ENCODE data around the gene CLDN14. TPM values are rescaled to one million over a fixed set of nuclear protein-coding genes. Genes with fewer than 3 reads are reported as not detected.

CLDN14 gene
- total RNA-seq, 1 experiment from 2014 or later = not detected

DNA sequence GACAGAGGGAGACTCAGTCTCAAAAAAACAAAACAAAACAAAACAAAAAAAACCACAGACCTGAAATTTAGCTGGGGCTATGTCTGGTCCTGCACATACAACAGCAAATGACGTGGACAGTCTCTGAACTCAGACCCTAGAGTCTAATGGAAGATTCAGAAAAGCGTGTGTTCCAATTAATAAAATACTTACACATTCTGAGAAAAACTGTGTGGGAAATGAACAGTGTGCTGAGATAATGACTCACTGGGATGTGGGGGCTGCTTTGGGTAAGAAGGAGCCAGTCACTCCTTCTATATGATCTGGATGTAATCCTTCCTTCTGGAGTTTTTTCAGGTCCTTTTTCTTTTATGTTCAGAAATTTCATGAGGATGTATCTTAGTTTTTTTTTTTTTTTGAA is 29.4 kb downstream of the CLDN14 start:
- H3K36me3 ChIP-seq (replicated peaks; ENCODE audit: control insufficient read depth, insufficient read depth, low read length) = no peaks in the 10 kb centered on the region
- H3K27me3 ChIP-seq (ENCODE audit: control insufficient read depth, insufficient read depth, low read length) = no peaks in the 10 kb centered on the region
- no peak overlapping the region for H3K4me3 ChIP-seq (ENCODE audit: insufficient read depth, low read depth, low read length)
- DNase-seq = no peak

DNA sequence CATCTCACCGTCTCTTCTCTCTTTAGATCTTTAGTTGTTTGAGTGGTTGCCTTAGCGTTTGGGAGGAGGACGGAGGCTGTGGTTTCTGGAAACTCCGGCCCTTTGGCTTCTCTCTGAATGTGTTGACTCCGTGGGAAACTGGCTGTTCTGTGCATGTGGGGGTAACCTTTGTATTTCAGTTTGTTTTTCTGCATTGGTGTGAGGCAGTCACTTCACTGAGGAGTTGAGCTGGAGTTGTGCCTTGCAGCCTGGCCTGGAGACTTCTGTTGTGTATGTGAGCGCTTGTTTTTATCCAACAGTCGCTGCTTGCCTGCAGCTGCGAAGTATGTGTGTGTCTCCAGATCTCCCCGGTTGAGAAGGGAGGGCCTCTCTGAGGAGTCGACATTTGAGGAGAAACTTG is 33.6 kb downstream of the CLDN14 start:
- no peak for DNase-seq
- Histone ChIP-seq H3K27me3 (ENCODE audit: control insufficient read depth, insufficient read depth, low read length) (no peaks in the 10 kb centered on the region), H3K36me3 (replicated peaks; ENCODE audit: control insufficient read depth, insufficient read depth, low read length) (no peaks in the 10 kb centered on the region), H3K4me3 (ENCODE audit: insufficient read depth, low read depth, low read length) (no peak overlapping the region)

GRCh38 chr21:36441715-36442114 is 38.2 kb downstream of the CLDN14 start:
- Histone ChIP-seq H3K4me3 (ENCODE audit: insufficient read depth, low read depth, low read length) (no peak overlapping the region), H3K36me3 (replicated peaks; ENCODE audit: control insufficient read depth, insufficient read depth, low read length) (no peaks in the 10 kb centered on the region), H3K27me3 (ENCODE audit: control insufficient read depth, insufficient read depth, low read length) (no peaks in the 10 kb centered on the region)
- no peak for DNase-seq

GRCh38 chr21:36437745-36438128 is 42.2 kb downstream of the CLDN14 start:
- no peaks in the 10 kb centered on the region for H3K27me3 ChIP-seq (ENCODE audit: control insufficient read depth, insufficient read depth, low read length)
- DNase-seq = no peak
- H3K36me3 ChIP-seq (replicated peaks; ENCODE audit: control insufficient read depth, insufficient read depth, low read length) = no peaks in the 10 kb centered on the region
- no peak overlapping the region for H3K4me3 ChIP-seq (ENCODE audit: insufficient read depth, low read depth, low read length)

DNA sequence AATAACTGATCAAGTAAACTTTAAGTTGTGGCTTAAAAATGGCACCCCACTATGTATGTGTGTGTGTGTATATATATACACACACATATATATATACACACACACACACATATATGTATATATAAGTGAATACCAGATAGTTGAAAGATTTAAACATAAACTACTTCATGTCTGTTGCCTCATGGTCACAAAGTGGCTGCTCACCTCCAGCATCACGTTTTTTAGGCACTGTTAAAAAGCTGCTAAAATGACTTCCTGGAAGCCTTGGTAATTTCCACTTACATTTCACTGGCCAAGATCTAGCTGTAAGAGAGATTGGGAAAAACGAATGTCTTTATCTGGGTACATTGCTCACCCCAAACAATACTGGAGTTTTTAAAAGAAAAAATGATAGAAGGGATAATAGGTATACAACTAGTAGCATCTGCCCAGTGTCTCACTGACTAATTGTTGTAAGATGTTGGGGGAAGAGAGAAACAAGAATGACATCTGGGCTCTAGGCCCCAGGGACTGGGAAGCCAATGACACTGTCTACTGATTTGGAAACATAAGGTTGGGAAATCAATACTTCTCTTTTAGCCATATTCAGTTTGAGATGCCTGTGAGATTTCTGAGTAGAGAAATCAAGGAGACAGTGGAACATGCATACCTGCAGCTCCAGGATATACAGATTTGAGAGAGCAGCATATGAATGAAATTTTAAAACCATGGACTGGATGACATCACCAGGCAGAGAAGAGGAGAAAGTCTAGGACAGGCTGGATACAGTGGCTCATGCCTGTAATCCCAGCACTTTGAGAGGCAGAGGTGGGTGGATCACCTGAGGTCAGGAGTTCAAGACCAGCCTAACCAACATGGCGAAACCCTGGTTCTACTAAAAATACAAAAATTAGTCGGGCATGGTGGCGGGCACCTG is 42.8 kb downstream of the CLDN14 start:
- no peaks in the 10 kb centered on the region for H3K36me3 ChIP-seq (replicated peaks; ENCODE audit: control insufficient read depth, insufficient read depth, low read length)
- no peak for DNase-seq
- H3K27me3 ChIP-seq (ENCODE audit: control insufficient read depth, insufficient read depth, low read length) = no peaks in the 10 kb centered on the region

DNA sequence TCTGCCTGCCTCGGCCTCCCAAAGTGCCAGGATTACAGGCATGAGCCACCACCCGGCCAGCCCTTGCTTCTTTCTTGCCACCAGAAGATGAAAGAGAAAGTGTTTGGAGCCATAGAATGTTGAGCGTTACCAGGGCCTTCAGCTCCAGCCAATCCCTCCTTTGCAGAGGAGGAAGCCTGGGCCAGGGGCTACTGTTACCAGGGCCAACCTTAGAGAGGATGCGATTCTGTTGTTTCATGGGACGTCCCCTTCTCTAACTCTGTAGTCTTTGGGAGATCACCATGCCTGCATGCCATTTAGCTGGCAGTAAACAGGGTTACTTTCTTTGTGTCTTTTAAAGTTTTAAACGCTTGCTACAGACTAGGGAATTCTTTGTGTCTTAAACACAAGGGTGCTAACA is 45.8 kb downstream of the CLDN14 start:
- no peak overlapping the region for H3K4me3 ChIP-seq (ENCODE audit: insufficient read depth, low read depth, low read length)
- H3K27me3 ChIP-seq (ENCODE audit: control insufficient read depth, insufficient read depth, low read length) = no peaks in the 10 kb centered on the region
- no peak for DNase-seq
- no peaks in the 10 kb centered on the region for H3K36me3 ChIP-seq (replicated peaks; ENCODE audit: control insufficient read depth, insufficient read depth, low read length)

More for the DNA sequence above, 42.8 kb downstream of the CLDN14 start:
- no peak overlapping the region for H3K4me3 ChIP-seq (ENCODE audit: insufficient read depth, low read depth, low read length)

DNA sequence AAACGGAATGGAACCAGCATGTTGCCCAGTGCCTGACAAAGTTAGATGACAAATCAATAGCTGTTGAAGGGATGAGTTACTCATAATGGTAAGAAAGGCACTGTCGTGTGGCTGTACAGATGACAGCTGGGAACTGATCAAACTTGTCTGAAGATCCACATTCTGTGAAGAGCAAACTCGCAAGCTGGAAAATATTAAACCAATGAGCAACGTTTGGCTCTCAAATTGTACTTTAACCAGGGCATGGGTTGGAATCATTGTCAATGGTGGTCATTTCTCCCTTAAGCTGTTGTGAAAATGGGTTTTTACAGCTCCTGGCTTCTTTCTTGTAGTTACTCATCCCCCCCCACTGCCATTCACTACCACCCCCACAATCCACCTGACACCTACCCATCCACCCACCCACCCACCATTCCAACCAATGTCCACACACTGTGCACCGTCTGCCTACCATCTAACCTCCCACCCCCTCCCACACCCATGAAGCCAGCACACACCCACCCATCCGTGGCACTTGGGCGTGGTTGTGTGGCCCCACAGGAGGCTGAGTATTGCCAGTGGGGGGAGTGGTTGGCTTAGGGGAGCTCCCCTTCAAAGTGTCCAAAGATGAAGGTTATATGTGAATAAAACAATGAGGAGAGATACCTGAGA is 46.7 kb downstream of the CLDN14 start:
- no peak for DNase-seq
- Histone ChIP-seq H3K4me3 (ENCODE audit: insufficient read depth, low read depth, low read length) (no peak overlapping the region), H3K27me3 (ENCODE audit: control insufficient read depth, insufficient read depth, low read length) (no peaks in the 10 kb centered on the region), H3K36me3 (replicated peaks; ENCODE audit: control insufficient read depth, insufficient read depth, low read length) (no peaks in the 10 kb centered on the region)

DNA sequence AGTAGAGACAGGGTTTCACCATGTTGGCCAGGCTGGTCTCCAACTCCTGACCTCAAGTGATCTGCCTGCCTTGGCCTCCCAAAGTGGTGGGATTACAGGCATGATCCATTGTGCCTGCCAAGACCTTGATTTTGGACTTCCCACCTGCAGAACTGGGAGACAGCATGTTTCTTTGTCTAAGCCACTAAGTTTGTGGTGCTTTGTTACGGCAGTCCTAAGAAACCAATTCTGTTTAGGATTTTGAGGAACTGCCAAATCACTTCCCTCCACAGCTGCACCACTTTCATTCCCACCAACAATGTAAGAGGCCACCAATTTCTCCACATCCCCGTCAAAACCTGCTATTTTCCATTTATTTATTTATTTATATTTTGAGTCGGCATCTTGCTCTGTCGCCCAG is 48.7 kb downstream of the CLDN14 start:
- H3K36me3 ChIP-seq (replicated peaks; ENCODE audit: control insufficient read depth, insufficient read depth, low read length) = no peaks in the 10 kb centered on the region
- no peak for DNase-seq
- no peak overlapping the region for H3K4me3 ChIP-seq (ENCODE audit: insufficient read depth, low read depth, low read length)
- H3K27me3 ChIP-seq (ENCODE audit: control insufficient read depth, insufficient read depth, low read length) = no peaks in the 10 kb centered on the region

DNA sequence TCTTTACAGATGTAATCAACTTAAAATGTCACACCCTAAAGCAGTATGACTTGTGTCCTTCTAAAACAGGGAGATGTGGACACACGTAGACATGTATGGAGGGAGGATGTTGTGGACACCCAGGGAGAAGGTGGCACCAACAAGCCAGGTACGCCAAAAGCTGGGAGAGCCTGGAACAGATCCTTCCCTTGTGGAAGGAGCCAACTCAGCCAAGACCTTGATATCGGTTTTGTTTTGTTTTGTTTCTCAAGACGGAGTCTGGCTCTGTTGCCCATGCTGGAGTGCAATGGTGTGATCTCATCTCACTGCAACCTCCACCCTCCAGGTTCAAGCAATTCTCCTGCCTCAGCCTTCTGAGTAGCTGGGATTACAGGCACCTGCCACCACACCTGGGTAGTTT is 49.1 kb downstream of the CLDN14 start:
- no peak overlapping the region for H3K4me3 ChIP-seq (ENCODE audit: insufficient read depth, low read depth, low read length)
- H3K36me3 ChIP-seq (replicated peaks; ENCODE audit: control insufficient read depth, insufficient read depth, low read length) = no peaks in the 10 kb centered on the region
- no peak for DNase-seq
- H3K27me3 ChIP-seq (ENCODE audit: control insufficient read depth, insufficient read depth, low read length) = no peaks in the 10 kb centered on the region

DNA sequence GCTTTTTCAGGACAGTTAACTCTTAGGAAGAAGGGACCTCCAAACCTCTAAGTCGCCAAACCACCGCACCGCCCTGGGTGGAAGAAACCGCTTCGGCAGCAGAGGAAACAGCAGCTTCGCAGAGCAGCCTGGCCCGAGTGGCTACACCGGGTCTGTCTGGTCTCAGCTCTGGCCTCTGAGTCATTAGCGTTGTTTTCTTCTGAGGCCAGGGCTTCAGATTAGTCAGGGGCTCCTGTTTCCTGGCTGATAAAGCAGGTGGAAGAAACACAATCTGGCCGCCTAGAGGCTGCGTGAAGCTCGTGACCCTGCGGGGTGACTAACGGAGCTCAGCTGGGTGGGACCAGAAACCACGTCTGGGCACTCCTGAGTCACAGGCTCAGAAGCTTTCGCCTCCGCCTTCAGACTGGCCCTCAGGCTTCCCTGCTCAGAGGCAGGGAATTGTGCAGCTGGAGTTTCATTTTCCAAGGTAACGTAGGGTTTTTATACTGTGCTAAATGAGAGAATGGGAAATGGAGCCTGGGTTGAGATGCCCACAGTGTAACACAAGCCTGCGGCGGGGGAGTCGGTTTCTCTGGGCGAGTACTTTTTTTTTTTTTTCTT is 49.9 kb downstream of the CLDN14 start:
- no peaks in the 10 kb centered on the region for H3K36me3 ChIP-seq (replicated peaks; ENCODE audit: control insufficient read depth, insufficient read depth, low read length)
- peak; percentile 71 for DNase-seq
- no peak overlapping the region for H3K4me3 ChIP-seq (ENCODE audit: insufficient read depth, low read depth, low read length)
- no peaks in the 10 kb centered on the region for H3K27me3 ChIP-seq (ENCODE audit: control insufficient read depth, insufficient read depth, low read length)

DNA sequence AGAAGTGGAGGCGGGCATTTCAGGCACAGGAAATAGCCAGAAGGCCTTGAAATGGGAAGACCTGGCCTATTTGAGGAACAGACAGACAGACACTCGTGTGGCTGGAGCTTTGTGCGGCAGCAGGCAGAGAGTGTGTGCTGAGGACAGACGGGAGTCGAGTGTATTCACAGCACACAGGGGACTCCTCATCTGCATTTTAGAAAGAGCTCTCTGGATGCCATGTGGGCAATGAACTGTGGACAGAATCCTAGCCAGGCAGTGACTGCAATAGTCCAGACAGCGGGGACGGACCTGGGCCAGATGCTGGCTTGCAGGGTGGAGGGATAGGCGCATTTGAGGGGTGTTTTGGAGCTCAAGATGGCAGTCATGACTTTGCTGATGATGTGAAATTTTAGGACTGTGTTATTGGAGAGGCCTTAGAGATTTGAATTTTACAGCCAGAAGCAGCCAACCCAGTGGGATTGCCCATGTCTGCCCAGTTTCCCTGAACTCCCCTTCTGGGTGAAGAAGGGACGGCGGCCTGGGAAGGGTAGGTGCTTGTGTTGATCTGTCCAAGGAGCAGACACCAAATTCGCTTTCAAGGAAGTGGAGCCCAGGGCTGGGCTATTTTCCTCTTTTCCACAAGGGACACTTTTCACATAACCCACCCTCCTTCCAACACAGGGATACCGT is 51.0 kb downstream of the CLDN14 start:
- no peak for DNase-seq
- H3K4me3 ChIP-seq (ENCODE audit: insufficient read depth, low read depth, low read length) = no peak overlapping the region
- no peaks in the 10 kb centered on the region for H3K27me3 ChIP-seq (ENCODE audit: control insufficient read depth, insufficient read depth, low read length)
- H3K36me3 ChIP-seq (replicated peaks; ENCODE audit: control insufficient read depth, insufficient read depth, low read length) = no peaks in the 10 kb centered on the region

DNA sequence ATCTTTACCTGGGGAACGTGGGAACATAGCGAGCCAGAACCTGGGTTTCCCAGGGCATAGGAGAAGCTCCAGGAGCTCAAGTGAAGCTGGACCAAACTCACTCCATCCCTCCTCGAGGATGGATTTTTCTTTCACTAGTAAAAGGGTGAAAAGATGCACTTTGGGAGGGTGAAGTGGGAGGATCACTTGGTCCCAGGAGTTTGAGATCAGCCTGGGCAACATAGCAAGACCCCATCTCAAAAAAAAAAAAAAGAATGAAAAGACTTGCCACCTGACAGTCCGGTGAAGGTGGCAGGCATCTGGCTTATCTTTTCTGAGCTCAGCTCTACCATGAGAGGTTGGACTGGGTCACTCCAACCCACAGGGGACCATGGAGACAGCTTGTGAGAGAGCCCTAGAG is 52.4 kb downstream of the CLDN14 start:
- H3K27me3 ChIP-seq (ENCODE audit: control insufficient read depth, insufficient read depth, low read length) = no peaks in the 10 kb centered on the region
- no peaks in the 10 kb centered on the region for H3K36me3 ChIP-seq (replicated peaks; ENCODE audit: control insufficient read depth, insufficient read depth, low read length)
- no peak overlapping the region for H3K4me3 ChIP-seq (ENCODE audit: insufficient read depth, low read depth, low read length)
- no peak for DNase-seq

- Histone ChIP-seq H3K27me3 (ENCODE audit: control insufficient read depth, insufficient read depth, low read length) (no peaks in the 10 kb centered on the region), H3K36me3 (replicated peaks; ENCODE audit: control insufficient read depth, insufficient read depth, low read length) (no peaks in the 10 kb centered on the region), H3K4me3 (ENCODE audit: insufficient read depth, low read depth, low read length) (no peak overlapping the region)
- DNase-seq = no peak
Measured at GRCh38 chr21:36425286-36425685, 54.6 kb downstream of the CLDN14 start.

DNA sequence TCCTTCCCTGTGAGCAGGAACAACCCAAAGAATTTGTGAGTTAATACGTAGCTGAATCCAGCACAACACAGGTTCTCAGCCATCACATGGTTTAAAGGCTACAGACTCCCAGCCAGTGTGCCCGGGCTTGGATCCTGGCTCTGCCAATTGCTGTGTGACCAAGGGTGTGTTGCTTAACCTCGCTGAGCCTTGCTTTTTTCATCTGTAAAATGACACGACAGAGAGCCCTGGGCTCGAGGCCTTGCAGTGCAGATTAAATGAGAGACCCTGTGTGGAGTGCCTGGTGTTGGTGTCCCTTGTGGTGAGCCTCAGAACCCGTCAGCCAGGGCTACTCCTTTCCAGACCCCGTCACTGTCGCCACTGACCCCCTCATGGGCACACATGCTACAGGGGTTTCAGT is 55.3 kb downstream of the CLDN14 start:
- no peak overlapping the region for H3K4me3 ChIP-seq (ENCODE audit: insufficient read depth, low read depth, low read length)
- peak; percentile 39 for DNase-seq
- no peaks in the 10 kb centered on the region for H3K36me3 ChIP-seq (replicated peaks; ENCODE audit: control insufficient read depth, insufficient read depth, low read length)
- H3K27me3 ChIP-seq (ENCODE audit: control insufficient read depth, insufficient read depth, low read length) = no peaks in the 10 kb centered on the region
